SU-DHL-6 (cell line): ENCODE data around the gene GARS1.

ENCODE experiments used
- CTCF ChIP-seq: fragments of 200-600 bp; sonication (generic); IDR thresholded peaks from one replicate; pipeline ENCODE4 v1.5.1; 2017; ENCODE audit warnings: antibody characterized with exemption, mild to moderate bottlenecking, low read length, moderate library complexity; ENCODE audit not compliant: insufficient read depth, poor library complexity, severe bottlenecking
- EZH2phosphoT487 ChIP-seq: fragments of 200-600 bp; sonication (generic), shearing (Covaris generic); conservative IDR thresholded peaks from 2 replicates; pipeline ENCODE4 v1.6.1; 2018; ENCODE audit warnings: mild to moderate bottlenecking, antibody characterized with exemption, low read length, moderate library complexity, mixed read lengths

GRCh38 chr7:30616318-30616717, 21.6 kb downstream of the GARS1 start:
- TF ChIP-seq CTCF (no peak), EZH2phosphoT487 (no peak)
